Thoracic aorta (tissue), 2 donors: ENCODE results near the gene MAP2. TPM values are rescaled to one million over a fixed set of nuclear protein-coding genes. Genes with fewer than 3 reads are reported as not detected.
"Not testable (repeated sequence)": the region's sequence is repeated elsewhere in the genome, so short reads cannot be mapped to it uniquely, and the experiment has no call there.

Experiments
- ATAC-seq: fragments of 150-250 bp; one replicate; pipeline ENCODE4 v1.8.0; 2017; ENCODE audit warnings: low read depth; ENCODE audit not compliant: insufficient number of reproducible peaks, low FRiP score
- DNase-seq: peaks from one replicate; pipeline ENCODE4 v3.0.0-alpha.2; 2020; ENCODE audit warnings: low spot score
- H3K27ac ChIP-seq, 2 donors: fragments of 200-600 bp; sonication (generic); 1 replicate in 1 of 2; 2 replicates in 1 of 2; pipeline ENCODE4 v1.5.1; 2016; ENCODE audit warnings: mild to moderate bottlenecking in 2 of 2, moderate library complexity in 2 of 2
- H3K27me3 ChIP-seq: fragments of 200-600 bp; sonication (generic); replicated peaks from 2 replicates; pipeline ENCODE4 v1.6.0; 2016; ENCODE audit warnings: mild to moderate bottlenecking; ENCODE audit not compliant: insufficient read depth
- H3K36me3 ChIP-seq: fragments of 200-600 bp; sonication (generic); one replicate; pipeline ENCODE4 v1.5.1; 2016
- H3K4me1 ChIP-seq, 2 donors: fragments of 200-600 bp; sonication (generic); 1 replicate in 1 of 2; 2 replicates in 1 of 2; pipeline versions ENCODE4 v1.5.1 to v1.6.0; 2016; ENCODE audit warnings: low read depth in 2 of 2, mild to moderate bottlenecking in 1 of 2; ENCODE audit not compliant: control insufficient read depth in 1 of 2
- H3K4me3 ChIP-seq: fragments of 200-600 bp; sonication (generic); 2 replicates; pipeline ENCODE4 v1.5.1; 2016; ENCODE audit warnings: mild to moderate bottlenecking
- H3K9me3 ChIP-seq: fragments of 200-600 bp; sonication (generic); 2 replicates; pipeline ENCODE4 v1.5.1; 2016
- CTCF ChIP-seq: fragments of 200-600 bp; sonication (generic); IDR thresholded peaks from one replicate; pipeline ENCODE4 v1.5.1; 2019; ENCODE audit warnings: antibody characterized with exemption
- total RNA-seq, 2 donors: library from RNA; depleted of rRNA; stranded (reverse); fragments of >200 nt; gene quantifications; one replicate each; pipeline versions ENCODE4 v1.1.0 to v1.2.3, GENCODE V29; 2016

MAP2 gene
- total RNA-seq, 2 donors from 2014 or later = 51.6 to 68.8 TPM

GRCh38 chr2:209472112-209472832 is 48.4 kb downstream of the MAP2 start:
- Histone ChIP-seq H3K27ac (peak overlapping the region in 1 of 2 donors; percentile 73), H3K36me3 (no peaks in the 10 kb centered on the region), H3K4me3 (no peak overlapping the region), H3K4me1 (peaks cover 35 to 39% of the 10 kb centered on the region in 2 donors), H3K9me3 (no peaks in the 10 kb centered on the region), H3K27me3 (no peaks in the 10 kb centered on the region)
- no peak for TF ChIP-seq CTCF
- no peak for ATAC-seq
- no peak for DNase-seq

GRCh38 chr2:209472871-209473270 is 49.0 kb downstream of the MAP2 start:
- ATAC-seq (no peak), DNase-seq (no peak)
- Histone ChIP-seq H3K36me3 (no peaks in the 10 kb centered on the region), H3K9me3 (no peaks in the 10 kb centered on the region), H3K4me3 (no peak overlapping the region), H3K4me1 (peaks cover 35 to 39% of the 10 kb centered on the region in 2 donors), H3K27me3 (no peaks in the 10 kb centered on the region), H3K27ac (peak overlapping the region in 1 of 2 donors; percentile 73)
- TF ChIP-seq CTCF = no peak

GRCh38 chr2:209473930-209474419 is 50.1 kb downstream of the MAP2 start:
- peak overlapping the region; percentile 1 for H3K4me3 ChIP-seq
- no peak for ATAC-seq
- H3K27ac ChIP-seq = peak overlapping the region in 1 of 2 donors; percentile 73
- no peaks in the 10 kb centered on the region for H3K27me3 ChIP-seq
- no peak for TF ChIP-seq CTCF
- peaks cover 35 to 39% of the 10 kb centered on the region in 2 donors for H3K4me1 ChIP-seq
- no peaks in the 10 kb centered on the region for H3K9me3 ChIP-seq
- no peak for DNase-seq
- H3K36me3 ChIP-seq = no peaks in the 10 kb centered on the region

- no peak for TF ChIP-seq CTCF
- H3K4me1 ChIP-seq = peaks cover 35 to 39% of the 10 kb centered on the region in 2 donors
- no peak overlapping the region for H3K4me3 ChIP-seq
Observed at GRCh38 chr2:209474960-209475359, 51.1 kb downstream of the MAP2 start.

GRCh38 chr2:209476367-209477208 is 52.7 kb downstream of the MAP2 start:
- no peaks in the 10 kb centered on the region for H3K27me3 ChIP-seq
- peaks cover 33 to 39% of the 10 kb centered on the region in 2 donors for H3K4me1 ChIP-seq
- H3K27ac ChIP-seq = no peak overlapping the region
- no peak overlapping the region for H3K4me3 ChIP-seq
- H3K9me3 ChIP-seq = no peaks in the 10 kb centered on the region
- ATAC-seq (no peak), DNase-seq (no peak)
- TF ChIP-seq CTCF = no peak
- H3K36me3 ChIP-seq = no peaks in the 10 kb centered on the region

More at GRCh38 chr2:209474960-209475359, 51.1 kb downstream of the MAP2 start:
- Histone ChIP-seq H3K36me3 (no peaks in the 10 kb centered on the region), H3K27me3 (no peaks in the 10 kb centered on the region), H3K27ac (no peak overlapping the region), H3K9me3 (no peaks in the 10 kb centered on the region)
- DNase-seq (no peak), ATAC-seq (no peak)

- peaks cover 13 to 27% of the 10 kb centered on the region in 2 donors for H3K4me1 ChIP-seq
- not testable (repeated sequence) for H3K36me3 ChIP-seq, ATAC-seq, H3K4me3 ChIP-seq, H3K27ac ChIP-seq, H3K27me3 ChIP-seq, H3K9me3 ChIP-seq, DNase-seq
Observed at GRCh38 chr2:209492296-209492695, 68.4 kb downstream of the MAP2 start.

GRCh38 chr2:209495068-209495620 is 71.3 kb downstream of the MAP2 start:
- not testable (repeated sequence) for H3K9me3 ChIP-seq, ATAC-seq, H3K36me3 ChIP-seq, DNase-seq, H3K27me3 ChIP-seq
- H3K4me1 ChIP-seq = peaks cover 13 to 28% of the 10 kb centered on the region in 2 donors
- H3K27ac ChIP-seq = peak overlapping the region; percentile 75 to 94
- H3K4me3 ChIP-seq = peak overlapping the region; percentile 44
